ENCODE measurements around the gene KMT2C.

KMT2C gene

GRCh38 chr7:152093717-152094116 is 342.1 kb downstream of the KMT2C start:
- Histone ChIP-seq H3K9me3 (ENCODE audit: control insufficient read depth, insufficient read depth, low read depth, low read length) (no peaks in the 10 kb centered on the region), H3K36me3 (ENCODE audit: control insufficient read depth in 2 of 2, insufficient read depth in 1 of 2, low read length in 2 of 2) (no peaks in the 10 kb centered on the region), H3K4me3 (ENCODE audit: low read depth, low read length) (no peak overlapping the region), H3K4me1 (ENCODE audit: control insufficient read depth, insufficient read depth, low read length) (no peaks in the 10 kb centered on the region; the same call in 1 of the 2 replicates), H3K27ac (ENCODE audit: extremely low read depth, low read depth, low read length) (no peak overlapping the region)
- ChIA-PET CTCF (no interaction called here), POLR2A (no interaction called here)
- TF ChIP-seq SP2 (tag by site-specific recombination; IDR thresholded peaks at IDR 0.05) (no peak), ZNF214 (tag by site-specific recombination; IDR thresholded peaks at IDR 0.05; ENCODE audit: borderline replicate concordance) (no peak), PRDM1 (tag by site-specific recombination; IDR thresholded peaks at IDR 0.05) (no peak), ZNF791 (tag by site-specific recombination; IDR thresholded peaks at IDR 0.05) (no peak), ZFHX2 (tag by site-specific recombination; conservative IDR thresholded peaks at IDR 0.05) (no peak), ZBTB10 (tag by site-specific recombination; IDR thresholded peaks at IDR 0.05) (no peak), PRDM4 (tag by site-specific recombination; IDR thresholded peaks at IDR 0.05) (no peak), ZNF211 (tag by site-specific recombination; IDR thresholded peaks at IDR 0.05; ENCODE audit: low read depth) (no peak), BCL11A (tag by site-specific recombination; IDR thresholded peaks at IDR 0.05; ENCODE audit: low read depth) (no peak), ZNF175 (tag by site-specific recombination; IDR thresholded peaks at IDR 0.05) (no peak), IKZF3 (tag by site-specific recombination; IDR thresholded peaks at IDR 0.05) (no peak), ZNF23 (tag by site-specific recombination; IDR thresholded peaks at IDR 0.05; ENCODE audit: borderline replicate concordance) (no peak), ZNF518A (tag by site-specific recombination; conservative IDR thresholded peaks at IDR 0.05; ENCODE audit: low read depth) (no peak)

- TF ChIP-seq ZNF449 (tag by site-specific recombination; IDR thresholded peaks at IDR 0.05) (no peak), SP2 (tag by site-specific recombination; IDR thresholded peaks at IDR 0.05) (no peak), ZNF600 (tag by site-specific recombination; IDR thresholded peaks at IDR 0.05) (no peak), ZSCAN5A (tag by site-specific recombination; IDR thresholded peaks at IDR 0.05) (no peak), ZNF792 (tag by site-specific recombination; IDR thresholded peaks at IDR 0.05) (no peak), ZNF707 (tag by site-specific recombination; IDR thresholded peaks at IDR 0.05) (no peak), ZNF121 (tag by site-specific recombination; IDR thresholded peaks at IDR 0.05) (no peak), ZNF274 (IDR thresholded peaks at IDR 0.05; ENCODE audit: low read length) (no peak), ZNF274 (tag by site-specific recombination; IDR thresholded peaks at IDR 0.05; ENCODE audit: borderline replicate concordance) (no peak), ZIC2 (tag by site-specific recombination; IDR thresholded peaks at IDR 0.05) (no peak), KLF10 (tag by site-specific recombination; IDR thresholded peaks at IDR 0.05) (no peak), ZNF624 (tag by site-specific recombination; IDR thresholded peaks at IDR 0.05) (no peak)
- Histone ChIP-seq H3K9me3 (ENCODE audit: control insufficient read depth, insufficient read depth, low read depth, low read length) (no peaks in the 10 kb centered on the region), H3K4me3 (ENCODE audit: low read depth, low read length) (no peak overlapping the region), H3K27ac (ENCODE audit: extremely low read depth, low read depth, low read length) (no peak overlapping the region), H3K4me1 (ENCODE audit: control insufficient read depth, insufficient read depth, low read length) (peaks cover 3% of the 10 kb centered on the region; the same call in 1 of the 2 replicates), H3K36me3 (ENCODE audit: control insufficient read depth in 2 of 2, insufficient read depth in 1 of 2, low read length in 2 of 2) (no peaks in the 10 kb centered on the region)
- ChIA-PET CTCF (no interaction called here), POLR2A (no interaction called here)
These were observed 345.1 kb downstream of the KMT2C start for GRCh38 chr7:152090747-152091146.
